Erythroblast (primary cell): ENCODE results near the gene CHAT.

Experiments
- GATA1 ChIP-seq: IDR thresholded peaks from 2 replicates; pipeline ENCODE4 v1.6.1; 2011; ENCODE audit warnings: low read depth, mild to moderate bottlenecking, control low read depth, low read length, moderate library complexity
- POLR2A ChIP-seq: IDR thresholded peaks from 2 replicates; pipeline ENCODE4 v1.6.1; 2011; ENCODE audit warnings: mild to moderate bottlenecking, low read length

DNA sequence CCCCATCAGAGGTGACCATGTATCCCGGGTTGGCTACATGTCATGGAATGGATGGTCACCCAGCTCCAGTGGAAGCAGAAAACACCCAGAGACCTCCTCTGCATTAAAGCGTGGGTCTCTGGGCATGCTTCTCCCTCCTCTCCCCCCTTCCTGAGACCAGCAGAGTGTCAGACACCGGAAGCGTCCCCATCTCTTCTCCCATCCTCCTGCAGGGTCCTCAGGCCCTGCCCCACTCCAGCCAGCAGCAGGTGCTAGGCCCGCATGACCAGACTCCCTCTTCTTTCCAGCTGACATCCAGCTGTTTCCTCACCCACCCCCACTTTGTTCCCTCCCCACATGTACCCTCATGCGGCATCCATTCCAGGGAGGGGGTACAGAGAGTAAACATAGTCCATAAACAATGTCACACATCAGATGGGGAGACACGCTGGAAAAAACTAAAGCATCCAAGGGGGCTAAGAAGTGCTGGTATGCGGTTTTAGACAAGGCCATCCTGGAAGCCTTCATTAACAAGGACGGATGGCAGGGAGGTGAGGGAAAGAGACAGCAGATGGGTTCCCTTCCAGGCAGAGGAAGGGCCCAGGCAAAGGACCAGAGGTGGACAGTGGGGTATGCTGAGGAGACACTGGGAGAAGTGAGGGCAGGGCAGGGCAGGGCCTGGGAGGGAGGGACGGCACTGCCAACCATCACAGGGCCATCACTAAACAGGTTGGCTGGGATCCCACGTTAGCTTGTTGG, 16.2 kb upstream of the CHAT start:
- no peak for TF ChIP-seq GATA1
- TF ChIP-seq POLR2A = no peak
